ENCODE measurements around the gene RGS13. TPM values are rescaled to one million over a fixed set of nuclear protein-coding genes. Genes with fewer than 3 reads are reported as not detected.
A peak's percentile ranks its signal among the peaks of the same experiment; 100 is the strongest.

RGS13 gene
- total and polyA plus RNA-seq, 7 donors: 0.36 to 7.8 (median 1.2) TPM; not detected in 2

GRCh38 chr1:192604979-192605620 is 30.8 kb upstream of the RGS13 start:
- H3K27me3 ChIP-seq: no peaks in the 10 kb centered on the region
- DNase-seq: no peak
- H3K4me1 ChIP-seq: peaks cover 0 to 23% (median 14%) of the 10 kb centered on the region in 4 donors
- WGBS, 2 donors: 69 to 80% methylated on average over 3 of the region's 3 CpGs
- intact Hi-C loops (cut with DNase I): loop anchor here (5.0 kb wide), 1 partner anchor 202 kb away; the partner anchor contains the start of gene RGS2
- H3K27ac ChIP-seq: no peak overlapping the region
- H3K9me3 ChIP-seq: no peaks in the 10 kb centered on the region
- no peak overlapping the region for H3K4me3 ChIP-seq
- no peaks in the 10 kb centered on the region for H3K36me3 ChIP-seq
- TF ChIP-seq CTCF (IDR thresholded peaks at IDR 0.05) (no peak), POLR2AphosphoS5 (IDR thresholded peaks at IDR 0.05) (peak in 1 of 4 donors; percentile 12), POLR2A (IDR thresholded peaks at IDR 0.05) (no peak), EP300 (IDR thresholded peaks at IDR 0.05) (no peak)

GRCh38 chr1:192608671-192609070 is 27.3 kb upstream of the RGS13 start:
- intact Hi-C loops (cut with DNase I): loop anchor here (1.0 to 5.0 kb wide), 2 partner anchors 131 to 199 kb away; partner anchors contain the start of gene RGS2
- H3K4me3 ChIP-seq: no peak overlapping the region
- no peak for DNase-seq
- WGBS, 2 donors: 83% methylated on average over 2 of the region's 2 CpGs
- H3K27me3 ChIP-seq: no peaks in the 10 kb centered on the region
- no peaks in the 10 kb centered on the region for H3K36me3 ChIP-seq
- TF ChIP-seq POLR2A (IDR thresholded peaks at IDR 0.05) (no peak), EP300 (IDR thresholded peaks at IDR 0.05) (no peak), POLR2AphosphoS5 (IDR thresholded peaks at IDR 0.05) (no peak), CTCF (IDR thresholded peaks at IDR 0.05) (no peak)
- H3K27ac ChIP-seq: peak overlapping the region in 2 of 4 donors; percentile 43 to 50
- peaks cover 0 to 23% (median 10%) of the 10 kb centered on the region in 4 donors for H3K4me1 ChIP-seq
- no peaks in the 10 kb centered on the region for H3K9me3 ChIP-seq

GRCh38 chr1:192609110-192610079 is 26.6 kb upstream of the RGS13 start:
- peak; percentile 84 for DNase-seq
- WGBS, 2 donors: 62 to 78% methylated on average over 12 of the region's 12 CpGs
- TF ChIP-seq CTCF (IDR thresholded peaks at IDR 0.05) (no peak), POLR2AphosphoS5 (IDR thresholded peaks at IDR 0.05) (peak in 1 of 4 donors; percentile 44), POLR2A (IDR thresholded peaks at IDR 0.05) (no peak)
- Histone ChIP-seq H3K4me3 (no peak overlapping the region), H3K4me1 (peaks cover 0 to 23% (median 10%) of the 10 kb centered on the region in 4 donors), H3K36me3 (no peaks in the 10 kb centered on the region), H3K27ac (peak overlapping the region in 3 of 4 donors; percentile 9 to 50 (median 43)), H3K27me3 (no peaks in the 10 kb centered on the region), H3K9me3 (no peaks in the 10 kb centered on the region)
- intact Hi-C loops (cut with DNase I): loop anchor here (1.0 to 5.0 kb wide), 3 partner anchors 132 to 418 kb away; partner anchors contain the start of gene RGS2

- no peaks in the 10 kb centered on the region for H3K36me3 ChIP-seq
- TF ChIP-seq EP300 (IDR thresholded peaks at IDR 0.05): no peak
- TF ChIP-seq CTCF (IDR thresholded peaks at IDR 0.05): peak; percentile 23 to 59 (median 48)
- no peak overlapping the region for H3K27ac ChIP-seq
- H3K27me3 ChIP-seq: no peaks in the 10 kb centered on the region
- peaks cover 0 to 23% (median 10%) of the 10 kb centered on the region in 4 donors for H3K4me1 ChIP-seq
- H3K4me3 ChIP-seq: no peak overlapping the region
- no peak for DNase-seq
- intact Hi-C loops (cut with DNase I): loop anchor here (5.0 kb wide), 1 partner anchor 417 kb away; no protein-coding TSS in a partner anchor
- 54 to 66% methylated on average over 3 of the region's 3 CpGs for WGBS, 2 donors
- no peaks in the 10 kb centered on the region for H3K9me3 ChIP-seq
These were observed 25.6 kb upstream of the RGS13 start for GRCh38 chr1:192610112-192610889.
